EL (cell line): ENCODE results near the gene IFNAR1.

ENCODE experiments used
- DNase-seq: peaks from one replicate; pipeline ENCODE4 v3.0.0-alpha.2; 2016

The IFNAR1 gene

DNA sequence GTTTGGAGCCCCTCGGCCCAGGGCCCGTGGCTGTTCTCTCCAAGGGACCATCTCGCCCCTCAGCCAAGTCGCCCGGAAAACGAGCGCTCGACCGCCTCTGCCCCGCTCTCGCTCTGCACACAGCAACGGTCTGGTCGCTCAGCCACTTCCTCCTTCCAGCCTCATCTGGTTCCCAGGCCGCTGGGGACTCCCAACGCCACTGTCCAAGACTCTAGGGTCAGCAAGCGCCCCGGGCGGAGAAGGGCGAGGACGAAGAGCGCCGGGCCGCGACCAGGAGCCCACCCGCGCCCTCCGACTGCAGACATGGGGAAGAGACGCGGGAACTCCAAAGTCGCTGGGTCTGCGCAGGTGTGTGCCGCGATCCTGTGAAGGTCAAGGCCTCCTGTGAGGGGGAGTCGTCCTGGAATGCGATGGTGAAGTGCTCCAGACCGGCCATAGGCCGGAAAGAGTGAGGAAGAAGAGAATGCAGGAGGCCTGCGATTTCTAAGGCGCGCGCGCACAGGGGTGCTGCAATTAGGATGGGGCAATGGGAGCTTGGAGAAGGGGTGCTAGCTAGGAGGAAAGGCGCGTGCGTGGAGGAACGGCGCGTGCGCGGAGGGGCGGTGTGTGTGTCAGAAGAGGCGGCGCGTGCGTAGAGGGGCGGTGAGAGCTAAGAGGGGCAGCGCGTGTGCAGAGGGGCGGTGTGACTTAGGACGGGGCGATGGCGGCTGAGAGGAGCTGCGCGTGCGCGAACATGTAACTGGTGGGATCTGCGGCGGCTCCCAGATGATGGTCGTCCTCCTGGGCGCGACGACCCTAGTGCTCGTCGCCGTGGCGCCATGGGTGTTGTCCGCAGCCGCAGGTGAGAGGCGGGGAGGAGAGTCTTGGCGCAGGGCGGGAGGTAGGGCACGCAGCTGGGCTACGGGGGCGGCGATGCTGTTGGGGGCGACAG lies at the start of gene IFNAR1:
IFNAR1 (plus strand) TSS at position 680 of the 931 bp plus-strand sequence; CDS start at position 766, 86 bp downstream.
- peak; percentile 99 for DNase-seq

- DNase-seq = peak; percentile 46
Measured at GRCh38 chr21:33278721-33279120, 46.0 kb upstream of the IFNAR1 start.

- no peak for DNase-seq
Measured at GRCh38 chr21:33279330-33279820, 45.4 kb upstream of the IFNAR1 start.

GRCh38 chr21:33281096-33281652 lies 43.6 kb upstream of the IFNAR1 start:
- no peak for DNase-seq

- DNase-seq = no peak
Measured at GRCh38 chr21:33283203-33283602, 41.6 kb upstream of the IFNAR1 start.

DNA sequence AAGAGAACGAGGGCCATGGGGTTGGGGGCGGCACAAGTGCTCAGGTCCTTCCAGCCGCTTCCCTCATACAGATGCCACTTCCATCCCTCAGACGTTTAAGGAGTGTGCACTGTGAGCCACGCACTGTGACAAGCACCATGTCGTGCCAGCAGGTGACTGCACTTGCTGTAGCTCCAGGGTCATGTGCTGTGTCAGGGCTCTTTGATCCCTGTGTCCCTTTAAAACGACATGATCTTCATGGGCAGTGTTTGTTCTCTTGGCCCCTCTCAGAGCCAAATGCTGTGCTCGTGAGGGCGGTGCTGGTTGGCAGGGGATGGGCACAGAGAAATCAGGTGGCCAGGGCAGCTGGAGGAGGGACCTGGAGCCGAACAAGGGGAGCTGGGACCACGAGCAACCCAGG lies 38.7 kb upstream of the IFNAR1 start:
- no peak for DNase-seq

DNA sequence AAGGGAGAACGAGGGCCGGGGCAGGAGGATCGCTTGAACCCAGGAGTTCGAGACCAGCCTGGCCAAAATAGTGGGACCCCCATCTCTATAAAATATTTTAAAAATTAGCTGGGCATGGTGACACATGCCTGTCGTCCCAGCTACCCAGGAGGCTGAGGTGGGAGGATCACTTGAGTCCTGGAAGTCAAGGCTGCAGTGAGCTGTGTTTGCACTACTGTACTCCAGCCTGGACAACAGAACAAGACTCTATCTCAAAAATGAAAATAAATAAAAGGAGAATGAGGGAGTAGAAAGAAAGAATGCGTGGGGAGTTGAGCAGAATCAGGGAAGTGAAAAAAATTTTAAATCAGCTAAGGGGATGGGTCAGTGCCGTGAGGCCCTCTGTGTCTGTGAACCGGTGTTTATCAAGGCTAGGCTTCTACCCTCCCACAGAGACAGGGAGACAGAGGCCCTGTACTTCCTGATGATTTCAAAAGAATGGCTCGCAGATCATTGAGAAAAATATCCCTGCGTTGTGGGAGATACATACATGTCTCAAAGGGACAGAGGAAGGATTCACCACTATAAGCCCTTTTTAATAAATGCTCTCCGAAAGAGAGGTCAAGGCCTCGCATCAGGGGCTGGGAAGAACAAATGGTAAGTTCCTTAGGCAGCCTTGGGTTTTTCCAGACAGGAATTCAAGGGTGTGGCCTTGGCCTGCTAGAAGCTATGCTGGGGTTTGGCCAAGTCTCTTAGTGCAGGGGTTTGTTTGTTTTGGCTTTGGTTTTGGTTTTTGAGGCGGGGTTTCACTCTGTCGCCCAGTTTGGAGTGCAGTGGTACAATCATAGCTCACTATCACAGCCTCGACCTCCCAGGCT lies 37.9 kb upstream of the IFNAR1 start:
- peak; percentile 74 for DNase-seq

DNA sequence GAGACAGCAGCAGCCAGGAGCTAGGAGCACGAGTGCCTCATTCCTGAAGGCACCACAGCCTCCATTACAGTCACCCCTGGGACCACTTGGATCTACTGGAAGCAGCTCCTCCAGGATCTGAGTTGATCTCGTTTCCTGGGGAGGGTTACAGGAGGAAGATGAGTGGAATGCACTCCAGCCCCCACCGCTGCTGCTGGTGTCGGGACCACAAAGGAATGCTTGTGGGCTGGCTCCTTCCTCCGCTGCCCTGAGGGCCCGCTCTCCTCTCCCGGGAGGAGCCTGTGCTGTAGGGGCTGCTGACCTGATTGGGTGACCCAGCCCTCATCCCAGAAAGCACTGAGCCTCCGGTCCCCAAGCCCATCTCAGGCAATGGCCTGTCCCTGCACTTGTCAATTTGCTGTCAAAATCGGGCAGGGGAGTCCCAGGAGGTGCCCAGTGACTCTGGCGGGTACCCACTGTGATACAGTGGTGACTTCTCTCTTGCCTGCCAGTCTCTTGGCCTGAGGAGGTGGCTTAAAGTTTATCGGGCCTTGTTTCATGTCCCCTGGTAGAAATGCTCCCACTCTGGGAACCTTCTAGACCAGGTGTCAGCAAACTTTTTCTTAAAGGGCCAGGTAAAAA lies 35.5 kb upstream of the IFNAR1 start:
- DNase-seq = peak; percentile 88

- DNase-seq = no peak
Measured at GRCh38 chr21:33290441-33290840, 34.3 kb upstream of the IFNAR1 start.

DNA sequence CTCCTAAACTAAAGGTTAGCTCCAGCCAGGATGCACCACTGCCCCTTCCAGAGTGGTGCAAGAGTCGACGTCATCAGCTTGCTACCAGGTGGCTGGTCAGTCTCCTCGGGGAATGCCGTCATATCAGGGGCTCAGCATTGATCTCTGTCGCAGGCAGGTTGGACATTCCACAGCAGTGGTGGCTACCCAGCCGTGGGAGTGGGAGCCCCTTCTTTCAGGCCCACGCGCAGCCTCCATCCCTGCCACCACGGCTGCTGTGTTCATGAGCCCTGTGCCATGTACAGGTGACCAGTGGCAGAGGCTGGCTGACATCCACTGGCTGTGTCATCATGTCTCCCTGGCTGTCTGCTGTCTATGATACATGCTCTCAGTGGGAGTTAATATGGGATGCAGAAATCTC lies 33.1 kb upstream of the IFNAR1 start:
- no peak for DNase-seq

- DNase-seq = no peak
Measured at GRCh38 chr21:33292724-33293123, 32.0 kb upstream of the IFNAR1 start.

DNA sequence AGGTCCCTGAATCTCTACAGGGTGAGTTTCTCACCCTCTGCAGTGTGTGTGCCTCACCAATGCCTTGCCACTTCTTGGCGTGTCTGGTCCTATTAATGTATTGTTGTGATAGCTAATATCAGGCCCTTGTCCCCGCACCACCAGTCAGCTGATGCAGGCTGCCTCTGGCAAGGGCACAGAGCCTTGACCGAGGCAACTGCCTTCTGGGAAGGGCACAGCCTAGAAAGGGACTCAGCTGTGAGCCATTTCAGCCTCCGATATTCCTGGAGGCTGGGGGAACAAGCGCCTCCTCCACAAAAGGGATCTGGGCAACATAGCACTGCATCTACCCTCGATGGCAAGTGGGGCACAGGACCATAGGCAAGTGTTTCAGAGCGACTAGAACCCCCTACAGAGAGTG lies 31.6 kb upstream of the IFNAR1 start:
- DNase-seq = no peak

GRCh38 chr21:33293811-33294216 lies 31.0 kb upstream of the IFNAR1 start:
- no peak for DNase-seq

DNA sequence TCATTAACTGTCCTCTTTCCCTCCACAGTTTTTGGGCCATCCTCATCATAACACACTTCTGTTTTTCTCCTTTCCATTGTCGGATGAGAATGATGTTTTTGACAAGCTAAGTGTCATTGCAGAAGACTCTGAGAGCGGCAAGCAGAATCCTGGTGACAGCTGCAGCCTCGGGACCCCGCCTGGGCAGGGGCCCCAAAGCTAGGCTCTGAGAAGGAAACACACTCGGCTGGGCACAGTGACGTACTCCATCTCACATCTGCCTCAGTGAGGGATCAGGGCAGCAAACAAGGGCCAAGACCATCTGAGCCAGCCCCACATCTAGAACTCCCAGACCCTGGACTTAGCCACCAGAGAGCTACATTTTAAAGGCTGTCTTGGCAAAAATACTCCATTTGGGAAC lies 28.6 kb upstream of the IFNAR1 start:
- DNase-seq = no peak

DNA sequence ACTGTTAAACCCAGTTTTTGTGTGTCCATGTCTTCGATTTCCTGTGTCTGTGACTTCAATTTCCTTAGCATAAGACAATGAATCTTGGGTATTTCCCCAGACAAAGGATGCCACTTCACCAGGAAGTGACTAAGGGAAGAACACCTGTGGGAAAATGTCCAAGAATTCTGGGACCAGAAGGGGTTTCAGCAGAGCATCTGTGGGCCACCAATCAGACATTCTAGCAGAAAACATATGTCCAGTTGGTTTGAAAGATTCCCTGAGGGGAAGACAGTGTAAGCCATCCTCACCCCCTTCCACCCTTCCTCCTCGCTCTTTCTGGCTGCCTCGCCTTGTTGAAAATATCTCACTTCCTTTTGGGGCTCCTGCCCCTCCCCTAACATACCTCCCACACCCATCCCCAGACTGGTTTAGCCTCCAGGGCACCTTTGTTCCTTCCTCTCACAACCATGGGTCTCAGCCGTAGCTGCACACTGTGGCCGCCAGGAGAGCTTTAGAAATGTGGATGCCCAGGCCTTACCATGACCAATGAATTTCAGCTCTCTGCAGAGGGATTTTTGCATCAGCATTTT lies 25.5 kb upstream of the IFNAR1 start:
- DNase-seq = no peak

- DNase-seq = no peak
Measured at GRCh38 chr21:33300701-33301631, 23.8 kb upstream of the IFNAR1 start.

DNA sequence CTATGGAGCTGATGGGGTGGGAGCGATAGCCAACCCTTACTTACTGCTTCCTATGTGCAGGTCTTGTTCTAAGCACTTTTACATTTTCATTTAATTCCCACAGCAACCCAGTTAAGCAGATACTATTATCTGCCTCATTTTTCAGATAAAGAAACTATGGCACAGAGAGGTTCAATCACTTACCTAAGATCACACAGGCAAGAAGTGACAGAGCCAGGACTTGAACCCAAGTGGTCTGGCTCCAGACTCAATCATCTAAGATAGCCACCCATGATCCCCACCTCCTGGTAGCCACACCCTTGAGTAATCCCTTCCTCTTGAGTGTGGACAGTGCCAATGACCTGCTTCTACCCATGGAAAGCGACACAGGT lies 23.2 kb upstream of the IFNAR1 start:
- no peak for DNase-seq

DNA sequence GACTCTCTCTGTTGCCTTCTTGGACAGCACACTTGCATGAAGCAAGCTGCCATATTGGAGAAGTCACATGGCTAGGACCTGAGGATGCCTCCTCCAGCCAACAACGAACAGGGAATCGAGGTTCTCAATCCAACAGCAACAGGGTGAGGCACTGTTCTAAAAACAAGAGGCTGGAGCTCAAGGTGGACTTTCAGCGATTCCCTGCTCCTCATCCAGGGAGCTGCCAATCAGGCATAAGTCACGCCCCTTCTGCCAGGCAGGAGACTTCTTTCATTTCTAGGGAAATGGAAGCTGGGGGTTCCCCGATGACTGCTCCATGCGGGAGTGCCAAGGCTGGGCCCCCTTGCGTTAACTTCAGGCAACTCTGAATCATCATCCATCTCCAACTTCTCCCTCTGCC lies 22.7 kb upstream of the IFNAR1 start:
- no peak for DNase-seq

DNA sequence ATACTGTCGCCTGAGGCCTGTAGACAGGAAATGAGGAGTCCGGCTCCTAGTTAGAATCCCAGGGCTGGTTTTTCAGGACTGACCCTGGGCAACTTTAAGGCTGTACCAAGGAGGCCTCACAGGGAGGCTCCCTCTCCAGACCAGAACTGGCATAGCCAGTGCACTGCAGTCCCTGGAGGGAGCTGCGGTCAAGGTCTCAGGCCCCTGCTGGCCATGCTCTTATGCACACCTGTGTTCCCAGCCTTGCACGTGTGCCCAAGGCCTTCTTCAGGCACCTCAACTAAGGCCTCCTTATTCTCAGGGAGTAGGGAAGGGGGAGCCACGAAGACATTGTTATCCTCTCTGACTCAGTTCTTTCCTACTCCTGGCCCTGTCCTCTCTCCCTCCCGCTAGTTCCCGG lies 22.0 kb upstream of the IFNAR1 start:
- no peak for DNase-seq

- DNase-seq = no peak
Measured at GRCh38 chr21:33305344-33305671, 19.5 kb upstream of the IFNAR1 start.

DNA sequence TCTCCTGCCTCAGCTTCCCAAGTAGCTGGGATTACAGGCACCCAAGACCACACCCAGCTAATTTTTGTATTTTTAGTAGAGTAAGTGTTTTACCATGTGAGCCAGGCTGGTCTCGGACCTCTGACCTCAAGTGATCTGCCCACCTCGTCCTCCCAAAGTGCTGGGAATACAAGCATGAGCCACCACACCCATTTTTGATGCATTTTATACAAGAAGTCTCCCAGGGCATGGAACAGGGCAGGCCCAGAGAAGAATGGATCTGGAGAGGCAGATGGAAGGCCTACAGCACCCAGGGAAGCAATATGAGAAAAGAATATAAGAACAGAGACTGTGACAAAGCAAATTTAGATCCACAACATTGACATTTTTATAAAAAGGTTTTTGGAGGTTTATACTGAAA lies 18.8 kb upstream of the IFNAR1 start:
- no peak for DNase-seq
